HepG2 (cell line): Measurements from ENCODE around the gene PIP5K1A. TPM values are rescaled to one million over a fixed set of nuclear protein-coding genes. Genes with fewer than 3 reads are reported as not detected.

Experiments
- ATAC-seq: fragments of 200-7000 bp; cut with Tn5 transposase; 3 replicates; pipeline ENCODE4 v1.9.1; 2020; ENCODE audit warnings: mild to moderate bottlenecking, moderate library complexity
- BruUV-seq: library from RNA; stranded (reverse); fragments of 400-500 nt; replicated peaks from 2 replicates; lab custom pipeline; 2021; lab: Mats Ljungman, UMichigan
- CTCF ChIA-PET: fragments of 300-600 bp; formaldehyde crosslinking; extraction: SDS; loops from one replicate; lab custom pipeline; 2021; ENCODE audit warnings: low total read pairs, inconsistent platforms, low intra/inter-chr PET ratio; lab: Yijun Ruan, JAX
- POLR2A ChIA-PET: fragments of 350-600 bp; sonication (Branson Sonifier 250); formaldehyde crosslinking; loops from one replicate; lab custom pipeline; 2020; ENCODE audit warnings: antibody characterized with exemption, inconsistent platforms; lab: Yijun Ruan, JAX
- DNase-seq: peaks from one replicate; pipeline ENCODE4 v3.0.0-alpha.2; 2015; ENCODE audit warnings: low spot score
- FAIRE-seq: peaks from 3 replicates; lab custom pipeline; 2011; peaks lifted over from hg19 to GRCh38; lab: Jason Lieb, UNC
- H2AFZ ChIP-seq: one replicate; pipeline ENCODE4 v1.6.1; 2011; ENCODE audit warnings: low read length, inconsistent platforms
- H3K27ac ChIP-seq: fragments of 300-600 bp; 3 replicates; pipeline ENCODE4 v1.8.0; 2011; ENCODE audit warnings: mixed run types, mild to moderate bottlenecking, mixed read lengths, low read length, inconsistent platforms; ENCODE audit not compliant: insufficient read depth; ENCODE audit errors: extremely low read length
- H3K27me3 ChIP-seq, 2 experiments: fragments of 200-600 bp in 1 of 2; 2 replicates in 1 of 2; 3 replicates in 1 of 2; pipeline versions ENCODE4 v1.6.0 to v1.8.0; 2011; ENCODE audit warnings: low read length in 2 of 2, mild to moderate bottlenecking in 2 of 2, moderate library complexity in 2 of 2, inconsistent platforms in 1 of 2; ENCODE audit not compliant: insufficient read depth in 2 of 2, control insufficient read depth in 1 of 2
- H3K36me3 ChIP-seq, 2 experiments: fragments of 200-600 bp in 1 of 2; replicated peaks in 1 of 2; 2 replicates in 1 of 2; 3 replicates in 1 of 2; pipeline versions ENCODE4 v1.5.1 to v1.8.0; 2011; ENCODE audit warnings: low read length in 2 of 2, inconsistent platforms in 1 of 2; ENCODE audit not compliant: insufficient read depth in 2 of 2, control insufficient read depth in 1 of 2
- H3K4me1 ChIP-seq: 2 replicates; pipeline ENCODE4 v1.5.1; 2012; ENCODE audit warnings: low read length, inconsistent platforms; ENCODE audit not compliant: insufficient read depth
- H3K4me2 ChIP-seq: 2 replicates; pipeline ENCODE4 v1.6.0; 2011; ENCODE audit warnings: low read depth, low read length, inconsistent platforms
- H3K4me3 ChIP-seq, 3 experiments: fragments of 200-600 bp in 1 of 3; sonication (generic), shearing (Covaris generic) in 1 of 3; replicated peaks in 1 of 3; 2 replicates each; pipeline ENCODE4 v1.5.1; 2011 to 2016; ENCODE audit warnings: low read length in 3 of 3, inconsistent platforms in 2 of 3, low read depth in 2 of 3, mild to moderate bottlenecking in 2 of 3, control low read depth in 1 of 3, mixed read lengths in 1 of 3; ENCODE audit not compliant: insufficient read depth in 1 of 3
- H3K79me2 ChIP-seq: one replicate; pipeline ENCODE4 v1.6.1; 2011; ENCODE audit warnings: low read length, inconsistent platforms; ENCODE audit not compliant: insufficient read depth
- H3K9ac ChIP-seq: 2 replicates; pipeline ENCODE4 v1.6.0; 2011; ENCODE audit warnings: mild to moderate bottlenecking, low read depth, low read length, inconsistent platforms; ENCODE audit not compliant: insufficient read depth
- H3K9me3 ChIP-seq: 2 replicates; pipeline ENCODE4 v1.5.1; 2012; ENCODE audit warnings: mild to moderate bottlenecking, low read length
- H4K20me1 ChIP-seq: 2 replicates; pipeline ENCODE4 v1.6.0; 2011; ENCODE audit warnings: inconsistent platforms, mild to moderate bottlenecking, low read length, moderate library complexity; ENCODE audit not compliant: insufficient read depth
- ATF7 ChIP-seq, 2 experiments: fragments of 450-650 bp in 1 of 2; sonication (generic) in 1 of 2; formaldehyde crosslinking in 1 of 2; IDR thresholded peaks; 2 replicates each; pipeline versions ENCODE4 v1.4.0 to v1.6.1; 2016 to 2020; ENCODE audit warnings: antibody characterized with exemption in 1 of 2, mild to moderate bottlenecking in 1 of 2, missing genetic modification reagents in 1 of 2
- HES4 ChIP-seq: sonication (generic); formaldehyde crosslinking; IDR thresholded peaks from 2 replicates; pipeline ENCODE4 v1.9.0; 2021; ENCODE audit warnings: mild to moderate bottlenecking, missing genetic modification reagents, borderline replicate concordance
- MAFG ChIP-seq: sonication (generic); formaldehyde crosslinking; IDR thresholded peaks from 2 replicates; pipeline ENCODE4 v1.5.1; 2020; ENCODE audit warnings: mild to moderate bottlenecking, missing genetic modification reagents
- TERF1 ChIP-seq: sonication (generic); formaldehyde crosslinking; IDR thresholded peaks from 2 replicates; pipeline ENCODE4 v1.8.0; 2022; ENCODE audit warnings: mild to moderate bottlenecking, missing genetic modification reagents, moderate library complexity
- ZNF44 ChIP-seq: sonication (generic); formaldehyde crosslinking; IDR thresholded peaks from 2 replicates; pipeline ENCODE4 v1.5.1; 2020; ENCODE audit warnings: mild to moderate bottlenecking, missing genetic modification reagents
- WGBS: methylation state at CpG from one replicate; pipeline ENCODE4 v1.1.6; 2017; ENCODE audit warnings: low lambda C conversion rate; 5-methylcytosine and 5-hydroxymethylcytosine counted together
- in situ Hi-C: cut with HindIII; loops from 2 replicates; pipeline ENCODE4 v1.10.0; 2017; ENCODE audit warnings: low pct_unique_long_range_greater_than_20kb; ENCODE audit not compliant: extremely low pct_ligation_motif_present
- intact Hi-C: fragments of 100-400 bp; cut with micrococcal nuclease; formaldehyde crosslinking; loops from one replicate; pipeline ENCODE4 v1.10.0; 2022; ENCODE audit not compliant: unreplicated experiment
- polyA plus RNA-seq, 8 experiments: library from polyadenylated mRNA; depleted of rRNA in 3 of 8; stranded (reverse) in 7 of 8; unstranded in 1 of 8; fragments of >200 nt; fragmentation: Illumina TruSeq in 4 of 8; extraction: Trizol in 4 of 8; gene quantifications; 2 replicates each; pipeline versions ENCODE4 v1.2.1 to v1.2.3, GENCODE V29; 2011 to 2016; ENCODE audit warnings: low read depth in 4 of 8, missing spikeins in 1 of 8, mixed read lengths in 1 of 8; ENCODE audit not compliant: insufficient read depth in 1 of 8
- total RNA-seq, 5 experiments: library from RNA; depleted of rRNA; stranded (reverse); fragments of >200 nt; fragmentation: Illumina TruSeq; extraction: Trizol; gene quantifications; 2 replicates each; pipeline ENCODE4 v1.2.3, GENCODE V29; 2016; ENCODE audit warnings: low read depth in 1 of 5

PIP5K1A gene
- total and polyA plus RNA-seq, 2 of the 13 experiments (the other 11 are each of a cell fraction or from before 2014, with no cell fraction given) = 45.3 to 65.1 TPM

GRCh38 chr1:151238467-151238739 lies 40.1 kb downstream of the PIP5K1A start:
- H2AFZ ChIP-seq = no peak overlapping the region
- no peaks in the 10 kb centered on the region for H3K4me1 ChIP-seq
- H3K4me2 ChIP-seq = no peak overlapping the region
- no peak overlapping the region for H3K4me3 ChIP-seq
- ATAC-seq (no peak), FAIRE-seq (no peak), DNase-seq (no peak)
- WGBS = 96% methylated on average over 1 of the region's 1 CpG
- H3K36me3 ChIP-seq = peaks cover 37 to 94% of the 10 kb centered on the region in 2 experiments
- POLR2A ChIA-PET = no interaction called here
- H3K27me3 ChIP-seq = no peaks in the 10 kb centered on the region
- CTCF ChIA-PET = no interaction called here
- H3K9me3 ChIP-seq = no peaks in the 10 kb centered on the region
- intact Hi-C loops = no loop called here
- H3K9ac ChIP-seq = no peak overlapping the region
- no peak overlapping the region for H3K27ac ChIP-seq
- TF ChIP-seq ZNF44 = no peak
- no peak for TF ChIP-seq HES4 (CRISPR knock-in tag)
- in situ Hi-C loops = no loop called here
- BruUV-seq = no TSS peak
- no peaks in the 10 kb centered on the region for H3K79me2 ChIP-seq
- H4K20me1 ChIP-seq = no peaks in the 10 kb centered on the region

GRCh38 chr1:151242442-151242841 lies 44.1 kb downstream of the PIP5K1A start:
- no peak overlapping the region for H2AFZ ChIP-seq
- intact Hi-C loops (no loop called here), in situ Hi-C loops (no loop called here)
- no peak overlapping the region for H3K27ac ChIP-seq
- TF ChIP-seq ATF7 (IDR thresholded peaks at IDR 0.05) = peak; percentile 22; the same call in 1 of the 2 replicates
- TF ChIP-seq ATF7 (CRISPR knock-in tag; IDR thresholded peaks at IDR 0.05) = no peak
- TF ChIP-seq MAFG (CRISPR knock-in tag) = no peak
- no peak for TF ChIP-seq TERF1 (CRISPR knock-in tag)
- FAIRE-seq (no peak), ATAC-seq (no peak), DNase-seq (no peak)
- no peaks in the 10 kb centered on the region for H3K4me1 ChIP-seq
- no peaks in the 10 kb centered on the region for H4K20me1 ChIP-seq
- no peak overlapping the region for H3K9ac ChIP-seq
- POLR2A ChIA-PET = no interaction called here
- BruUV-seq = no TSS peak
- no peaks in the 10 kb centered on the region for H3K9me3 ChIP-seq
- 94% methylated on average over 2 of the region's 2 CpGs for WGBS
- no peak overlapping the region for H3K4me2 ChIP-seq
- no peaks in the 10 kb centered on the region for H3K27me3 ChIP-seq
- H3K79me2 ChIP-seq = no peaks in the 10 kb centered on the region
- H3K36me3 ChIP-seq = peaks cover 40 to 89% of the 10 kb centered on the region in 2 experiments
- CTCF ChIA-PET = no interaction called here
- H3K4me3 ChIP-seq = no peak overlapping the region
